Lung (tissue), 12 donors: Measurements from ENCODE around the gene PTBP3. TPM values are rescaled to one million over a fixed set of nuclear protein-coding genes. Genes with fewer than 3 reads are reported as not detected.
A peak's percentile ranks its signal among the peaks of the same experiment; 100 is the strongest.

Experiments used
- ATAC-seq: fragments of 200-7000 bp; cut with Tn5 transposase; one replicate; pipeline ENCODE4 v1.9.1; 2020; ENCODE audit warnings: moderate number of reproducible peaks; ENCODE audit not compliant: insufficient read depth, low FRiP score
- DNase-seq, 3 donors: peaks; one replicate each; pipeline ENCODE4 v3.0.0-alpha.2; 2013 to 2017
- H3K27ac ChIP-seq, 2 donors: one replicate each; pipeline ENCODE4 v1.5.1; 2013; ENCODE audit warnings: mild to moderate bottlenecking in 2 of 2, moderate library complexity in 2 of 2, control low read depth in 1 of 2, inconsistent platforms in 1 of 2, low read depth in 1 of 2, low read length in 1 of 2
- H3K27me3 ChIP-seq, 3 donors: one replicate each; pipeline ENCODE4 v1.5.1; 2013; ENCODE audit warnings: low read length in 2 of 3; ENCODE audit not compliant: control insufficient read depth in 3 of 3, insufficient read depth in 3 of 3
- H3K36me3 ChIP-seq, 4 donors: one replicate each; pipeline ENCODE4 v1.5.1; 2013; ENCODE audit warnings: low read length in 4 of 4, mild to moderate bottlenecking in 1 of 4, moderate library complexity in 1 of 4; ENCODE audit not compliant: control insufficient read depth in 4 of 4, insufficient read depth in 4 of 4
- H3K4me1 ChIP-seq, 5 donors: one replicate each; pipeline ENCODE4 v1.5.1; 2013; ENCODE audit warnings: low read length in 5 of 5, mild to moderate bottlenecking in 2 of 5, moderate library complexity in 1 of 5; ENCODE audit not compliant: control insufficient read depth in 5 of 5, insufficient read depth in 5 of 5
- H3K4me3 ChIP-seq: one replicate; pipeline ENCODE4 v1.5.1; 2013; ENCODE audit warnings: mild to moderate bottlenecking, control low read depth, moderate library complexity
- H3K9ac ChIP-seq, 2 donors: one replicate each; pipeline ENCODE4 v1.5.1; 2013; ENCODE audit warnings: low read length in 2 of 2, control low read depth in 1 of 2; ENCODE audit not compliant: insufficient read depth in 1 of 2
- H3K9me3 ChIP-seq, 4 donors: one replicate each; pipeline ENCODE4 v1.5.1; 2013; ENCODE audit warnings: low read length in 3 of 4, mild to moderate bottlenecking in 1 of 4, moderate library complexity in 1 of 4; ENCODE audit not compliant: control insufficient read depth in 4 of 4, insufficient read depth in 3 of 4
- WGBS, 2 donors: extraction: QIAGEN DNeasy Blood & Tissue Kit; methylation state at CpG; one replicate each; pipeline ENCODE4 v1.1.7; 2013; 5-methylcytosine and 5-hydroxymethylcytosine counted together
- polyA plus RNA-seq, 2 donors: library from polyadenylated mRNA; stranded (reverse); fragments of 200-250 nt; gene quantifications; one replicate each; pipeline ENCODE4 v1.2.1, GENCODE V29; 2013
- total RNA-seq, 2 donors: library from RNA; depleted of rRNA in 1 of 2; stranded (reverse); fragments of >200 nt in 1 of 2; gene quantifications; one replicate each; pipeline ENCODE4 v1.2.1, GENCODE V29; 2014 to 2021
- TF ChIP-seq, protein P1 (sequence below): IDR thresholded peaks from 2 replicates; pipeline ENCODE4 v1.5.1; 2012; ENCODE audit warnings: mild to moderate bottlenecking; ENCODE audit errors: control extremely low read depth, extremely low read depth
- donor health status: control.
- donor health status: control.
- donor health status: Bipolar disorder and iron deficiency.
- donor health status: healthy.
- donor health status: DM: yes; HTN: yes; CAD: no.

PTBP3 gene
- total and polyA plus RNA-seq, 4 donors: 12.4 to 75.1 (median 46.8) TPM

- no peaks in the 10 kb centered on the region for H3K27me3 ChIP-seq
- 43 to 93% methylated on average over 1 of the region's 1 CpG for WGBS, 2 donors
- DNase-seq: no peak
- no peaks in the 10 kb centered on the region for H3K36me3 ChIP-seq
- H3K9ac ChIP-seq: no peak overlapping the region
- H3K9me3 ChIP-seq: no peaks in the 10 kb centered on the region
- ATAC-seq: no peak
- TF ChIP-seq, protein P1, sequence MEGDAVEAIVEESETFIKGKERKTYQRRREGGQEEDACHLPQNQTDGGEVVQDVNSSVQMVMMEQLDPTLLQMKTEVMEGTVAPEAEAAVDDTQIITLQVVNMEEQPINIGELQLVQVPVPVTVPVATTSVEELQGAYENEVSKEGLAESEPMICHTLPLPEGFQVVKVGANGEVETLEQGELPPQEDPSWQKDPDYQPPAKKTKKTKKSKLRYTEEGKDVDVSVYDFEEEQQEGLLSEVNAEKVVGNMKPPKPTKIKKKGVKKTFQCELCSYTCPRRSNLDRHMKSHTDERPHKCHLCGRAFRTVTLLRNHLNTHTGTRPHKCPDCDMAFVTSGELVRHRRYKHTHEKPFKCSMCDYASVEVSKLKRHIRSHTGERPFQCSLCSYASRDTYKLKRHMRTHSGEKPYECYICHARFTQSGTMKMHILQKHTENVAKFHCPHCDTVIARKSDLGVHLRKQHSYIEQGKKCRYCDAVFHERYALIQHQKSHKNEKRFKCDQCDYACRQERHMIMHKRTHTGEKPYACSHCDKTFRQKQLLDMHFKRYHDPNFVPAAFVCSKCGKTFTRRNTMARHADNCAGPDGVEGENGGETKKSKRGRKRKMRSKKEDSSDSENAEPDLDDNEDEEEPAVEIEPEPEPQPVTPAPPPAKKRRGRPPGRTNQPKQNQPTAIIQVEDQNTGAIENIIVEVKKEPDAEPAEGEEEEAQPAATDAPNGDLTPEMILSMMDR: no peak
- H3K4me3 ChIP-seq: no peak overlapping the region
- peaks cover 0 to 2% (median 0%) of the 10 kb centered on the region in 5 donors for H3K4me1 ChIP-seq
- no peak overlapping the region for H3K27ac ChIP-seq
These were observed 144.5 kb downstream of the PTBP3 start for GRCh38 chr9:112188884-112189283.

GRCh38 chr9:112187404-112187803, 146.0 kb downstream of the PTBP3 start:
- ATAC-seq (no peak), DNase-seq (no peak)
- TF ChIP-seq, protein P1: no peak
- WGBS, 2 donors: 87 to 91% methylated on average over 4 of the region's 4 CpGs
- Histone ChIP-seq H3K9ac (no peak overlapping the region), H3K9me3 (no peaks in the 10 kb centered on the region), H3K27me3 (no peaks in the 10 kb centered on the region), H3K4me1 (no peaks in the 10 kb centered on the region), H3K36me3 (no peaks in the 10 kb centered on the region), H3K4me3 (no peak overlapping the region), H3K27ac (no peak overlapping the region)

GRCh38 chr9:112186695-112187094, 146.7 kb downstream of the PTBP3 start:
- no peak overlapping the region for H3K27ac ChIP-seq
- ATAC-seq (no peak), DNase-seq (no peak)
- 97 to 98% methylated on average over 4 of the region's 4 CpGs for WGBS, 2 donors
- H3K36me3 ChIP-seq: no peaks in the 10 kb centered on the region
- no peak overlapping the region for H3K4me3 ChIP-seq
- H3K27me3 ChIP-seq: no peaks in the 10 kb centered on the region
- no peak overlapping the region for H3K9ac ChIP-seq
- no peaks in the 10 kb centered on the region for H3K4me1 ChIP-seq
- TF ChIP-seq, protein P1: no peak
- no peaks in the 10 kb centered on the region for H3K9me3 ChIP-seq

DNA sequence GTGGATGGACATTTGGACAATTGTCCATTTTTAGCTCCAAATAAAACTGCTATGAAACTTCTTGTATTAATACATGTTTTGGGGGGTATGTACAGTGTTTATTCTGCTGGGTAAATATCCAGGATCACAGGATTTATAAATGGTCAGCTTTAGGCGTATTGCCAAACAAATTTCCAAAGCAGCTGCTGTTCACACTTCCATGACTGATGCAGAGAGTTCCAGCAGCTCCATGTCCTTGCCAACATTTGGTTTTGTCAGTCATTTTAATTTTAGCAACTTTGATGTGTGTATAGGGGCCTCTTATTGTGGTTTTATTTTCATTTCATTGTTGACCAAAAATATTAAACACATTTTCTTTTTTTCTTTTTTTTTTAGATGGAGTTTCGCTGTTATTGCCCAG, 148.5 kb downstream of the PTBP3 start:
- Histone ChIP-seq H3K36me3 (no peaks in the 10 kb centered on the region), H3K4me3 (no peak overlapping the region), H3K9ac (no peak overlapping the region), H3K4me1 (peaks cover 0 to 11% (median 4%) of the 10 kb centered on the region in 5 donors), H3K27ac (no peak overlapping the region), H3K27me3 (no peaks in the 10 kb centered on the region), H3K9me3 (no peaks in the 10 kb centered on the region)
- TF ChIP-seq, protein P1: no peak
- DNase-seq (peak in 1 of 3 donors; percentile 9), ATAC-seq (no peak)
- WGBS, 2 donors: 90 to 94% methylated on average over 2 of the region's 2 CpGs
